Breast epithelium (tissue), 4 donors: ENCODE measurements around the gene MTCP1. TPM values are rescaled to one million over a fixed set of nuclear protein-coding genes. Genes with fewer than 3 reads are reported as not detected.
A peak's percentile ranks its signal among the peaks of the same experiment; 100 is the strongest.

Source experiments
- DNase-seq, 2 donors: peaks; one replicate each; pipeline ENCODE4 v3.0.0-alpha.2; 2019; ENCODE audit warnings: low spot score in 2 of 2
- H3K27ac ChIP-seq, 2 donors: fragments of 200-600 bp; sonication (generic) in 1 of 2; one replicate each; pipeline ENCODE4 v1.5.1; 2016 to 2019; ENCODE audit warnings: mild to moderate bottlenecking in 1 of 2
- H3K27me3 ChIP-seq, 2 donors: fragments of 200-600 bp; sonication (generic) in 1 of 2; one replicate each; pipeline versions ENCODE4 v1.5.1 to v1.6.0; 2017 to 2019; ENCODE audit warnings: control low read depth in 1 of 2, mild to moderate bottlenecking in 1 of 2
- H3K36me3 ChIP-seq: fragments of 200-600 bp; one replicate; pipeline ENCODE4 v1.5.1; 2019
- H3K4me1 ChIP-seq, 2 donors: fragments of 200-600 bp; sonication (generic); one replicate each; pipeline ENCODE4 v1.5.1; 2016 to 2019; ENCODE audit warnings: control low read depth in 1 of 2
- H3K4me3 ChIP-seq, 3 donors: fragments of 200-600 bp; sonication (generic); 1 replicate in 2 of 3; 2 replicates in 1 of 3; pipeline ENCODE4 v1.5.1; 2016 to 2019; ENCODE audit warnings: mild to moderate bottlenecking in 3 of 3, moderate library complexity in 2 of 3
- H3K9me3 ChIP-seq, 2 donors: fragments of 200-600 bp; sonication (generic) in 1 of 2; one replicate each; pipeline ENCODE4 v1.5.1; 2016 to 2019; ENCODE audit warnings: control low read depth in 1 of 2
- POLR2A ChIP-seq: fragments of 450-650 bp; IDR thresholded peaks from one replicate; pipeline ENCODE4 v1.6.1; 2016; ENCODE audit warnings: antibody characterized with exemption, mild to moderate bottlenecking, moderate library complexity
- POLR2AphosphoS5 ChIP-seq, 3 donors: sonication (generic); formaldehyde crosslinking; IDR thresholded peaks; one replicate each; pipeline ENCODE4 v1.6.1; 2017; ENCODE audit warnings: antibody characterized with exemption in 3 of 3
- intact Hi-C: fragments of 100-400 bp; cut with DNase I; formaldehyde crosslinking; loops from one replicate; pipeline ENCODE4 v1.15.1; 2023; ENCODE audit warnings: low total_unique reads
- total RNA-seq, 3 donors: library from RNA; depleted of rRNA; stranded (reverse); fragments of >200 nt; gene quantifications; one replicate each; pipeline ENCODE4 v1.1.0, GENCODE V29; 2016
- TF ChIP-seq, protein P1 (sequence below), 3 donors: fragments of 450-650 bp; IDR thresholded peaks; one replicate each; pipeline ENCODE4 v1.5.1; 2016 to 2017; ENCODE audit warnings: antibody characterized with exemption in 3 of 3, mild to moderate bottlenecking in 3 of 3, moderate library complexity in 3 of 3

The MTCP1 gene, protein sequence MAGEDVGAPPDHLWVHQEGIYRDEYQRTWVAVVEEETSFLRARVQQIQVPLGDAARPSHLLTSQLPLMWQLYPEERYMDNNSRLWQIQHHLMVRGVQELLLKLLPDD
- 1 to 10 TPM; 1.8 to 3.2 (median 2.3) TPM for total RNA-seq

DNA sequence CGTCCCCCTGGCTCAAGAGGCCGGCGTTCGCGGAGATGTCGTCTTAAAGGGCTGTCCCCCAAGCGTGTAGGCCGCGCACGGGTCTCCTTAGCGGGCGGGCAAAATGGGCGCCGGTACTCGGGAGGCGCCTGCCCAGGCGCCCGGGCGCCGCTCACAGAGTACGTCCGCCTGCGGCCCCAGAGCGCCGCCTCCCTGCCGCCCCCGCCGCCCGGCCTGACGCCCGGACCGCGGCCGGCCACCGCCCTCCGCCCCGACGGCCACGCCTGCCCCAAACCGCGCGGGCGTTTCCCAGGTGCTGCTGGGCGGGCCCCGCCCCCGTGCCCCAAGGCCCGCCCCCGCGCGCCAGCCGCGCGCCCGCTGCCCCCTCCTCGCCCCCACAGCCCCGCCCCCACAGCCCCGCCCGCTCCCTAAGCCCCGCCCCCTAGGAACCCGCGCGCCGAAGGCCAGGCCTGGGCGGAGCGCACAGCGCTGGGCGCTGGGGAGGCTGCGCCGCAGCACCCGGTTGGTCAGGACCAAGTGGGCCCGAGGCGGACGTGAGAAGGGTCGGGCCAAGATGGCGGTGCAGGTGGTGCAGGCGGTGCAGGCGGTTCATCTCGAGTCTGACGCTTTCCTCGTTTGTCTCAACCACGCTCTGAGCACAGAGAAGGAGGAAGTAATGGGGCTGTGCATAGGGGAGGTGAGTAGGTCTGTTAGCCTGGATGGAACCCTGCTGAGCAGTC, at the start of gene MTCP1, which contains the start of the genes BRCC3 and CMC4:
MTCP1 (minus strand) TSS at position 162 of the 719 bp plus-strand sequence. CDS start 5,126 bp downstream, outside the sequence.
BRCC3 (plus strand) TSS at position 534 of the 719 bp plus-strand sequence; CDS start at position 554, 20 bp downstream.
CMC4 (minus strand) TSS at position 162 of the 719 bp plus-strand sequence. CDS start 7,113 bp downstream, outside the sequence.
- Histone ChIP-seq H3K4me3 (peak within 1 kb of the TSS; percentile 54 to 78 (median 57)), H3K36me3 (no peaks in the 10 kb centered on the region), H3K9me3 (no peaks in the 10 kb centered on the region), H3K27ac (peak within 1 kb of the TSS; percentile 81 to 89), H3K27me3 (no peaks in the 10 kb centered on the region), H3K4me1 (no peaks in the 10 kb centered on the region)
- peak; percentile 36 for TF ChIP-seq POLR2A
- TF ChIP-seq, protein P1, sequence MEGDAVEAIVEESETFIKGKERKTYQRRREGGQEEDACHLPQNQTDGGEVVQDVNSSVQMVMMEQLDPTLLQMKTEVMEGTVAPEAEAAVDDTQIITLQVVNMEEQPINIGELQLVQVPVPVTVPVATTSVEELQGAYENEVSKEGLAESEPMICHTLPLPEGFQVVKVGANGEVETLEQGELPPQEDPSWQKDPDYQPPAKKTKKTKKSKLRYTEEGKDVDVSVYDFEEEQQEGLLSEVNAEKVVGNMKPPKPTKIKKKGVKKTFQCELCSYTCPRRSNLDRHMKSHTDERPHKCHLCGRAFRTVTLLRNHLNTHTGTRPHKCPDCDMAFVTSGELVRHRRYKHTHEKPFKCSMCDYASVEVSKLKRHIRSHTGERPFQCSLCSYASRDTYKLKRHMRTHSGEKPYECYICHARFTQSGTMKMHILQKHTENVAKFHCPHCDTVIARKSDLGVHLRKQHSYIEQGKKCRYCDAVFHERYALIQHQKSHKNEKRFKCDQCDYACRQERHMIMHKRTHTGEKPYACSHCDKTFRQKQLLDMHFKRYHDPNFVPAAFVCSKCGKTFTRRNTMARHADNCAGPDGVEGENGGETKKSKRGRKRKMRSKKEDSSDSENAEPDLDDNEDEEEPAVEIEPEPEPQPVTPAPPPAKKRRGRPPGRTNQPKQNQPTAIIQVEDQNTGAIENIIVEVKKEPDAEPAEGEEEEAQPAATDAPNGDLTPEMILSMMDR (IDR thresholded peaks at IDR 0.05), result no peak
- peak in 2 of 3 donors; percentile 20 to 23 for TF ChIP-seq POLR2AphosphoS5 (IDR thresholded peaks at IDR 0.05)
- peak; percentile 62 to 72 for DNase-seq
- intact Hi-C loops, result no loop called here

DNA sequence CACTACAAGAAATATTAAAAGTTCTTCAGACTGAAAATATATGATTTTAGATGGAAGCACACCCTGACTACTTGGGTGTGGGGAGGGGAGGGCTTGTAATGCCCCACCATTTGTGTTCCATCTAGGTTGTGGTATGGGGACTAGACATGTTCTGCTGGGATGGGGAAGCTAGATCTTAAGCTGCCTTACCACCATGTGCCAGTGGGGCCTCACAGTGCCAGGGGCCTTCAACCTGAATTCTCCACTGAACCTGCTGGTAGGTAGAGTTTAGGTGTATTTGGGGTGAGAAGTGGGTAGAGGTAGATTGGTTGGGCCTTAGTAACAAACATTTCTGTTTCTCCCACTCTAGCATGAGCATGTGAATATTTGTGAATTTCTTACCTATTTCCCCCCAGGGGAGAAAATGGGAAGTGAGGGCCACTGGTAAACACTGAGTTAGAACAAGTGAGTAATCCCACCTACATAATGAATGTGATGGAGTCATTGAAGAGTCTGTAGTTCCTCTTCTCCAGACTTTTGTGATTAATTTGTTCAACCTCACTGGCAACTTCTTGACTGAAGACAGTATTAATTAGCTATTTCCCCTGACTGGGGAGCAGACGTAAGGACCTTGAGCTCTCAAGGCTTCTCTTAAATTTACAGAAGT, 44.4 kb upstream of the MTCP1 start:
- H3K4me3 ChIP-seq, result no peak overlapping the region
- DNase-seq, result no peak
- no peaks in the 10 kb centered on the region for H3K4me1 ChIP-seq
- H3K27ac ChIP-seq, result no peak overlapping the region
- intact Hi-C loops, result no loop called here
- peaks cover 0 to 10% of the 10 kb centered on the region in 2 donors for H3K9me3 ChIP-seq
- H3K36me3 ChIP-seq, result no peaks in the 10 kb centered on the region
- no peak for TF ChIP-seq POLR2A
- TF ChIP-seq, protein P1 (IDR thresholded peaks at IDR 0.05), result no peak
- TF ChIP-seq POLR2AphosphoS5 (IDR thresholded peaks at IDR 0.05), result no peak
- H3K27me3 ChIP-seq, result no peaks in the 10 kb centered on the region

DNA sequence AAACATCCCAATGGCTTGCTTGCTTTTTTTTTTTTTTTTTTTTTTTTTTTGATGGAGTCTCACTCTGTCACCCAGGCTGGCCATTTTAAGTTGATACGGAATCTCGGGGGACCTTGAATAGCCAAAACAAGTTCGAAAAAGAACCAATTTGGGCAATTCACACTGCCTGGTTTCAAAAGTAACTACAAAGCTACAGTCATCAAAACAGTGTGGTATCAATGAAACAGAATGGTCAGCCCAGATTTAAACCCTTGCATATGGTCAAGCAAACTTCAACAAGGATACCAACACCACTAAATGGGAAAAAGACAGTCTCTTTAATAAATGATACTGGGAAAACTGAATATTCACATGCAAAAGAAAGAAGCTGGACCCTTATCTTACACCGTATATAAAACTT, 42.2 kb upstream of the MTCP1 start:
- TF ChIP-seq, protein P1 (IDR thresholded peaks at IDR 0.05), result no peak
- TF ChIP-seq POLR2AphosphoS5 (IDR thresholded peaks at IDR 0.05) (no peak), POLR2A (no peak)
- Histone ChIP-seq H3K27me3 (no peaks in the 10 kb centered on the region), H3K4me3 (no peak overlapping the region), H3K9me3 (peaks cover 0 to 10% of the 10 kb centered on the region in 2 donors), H3K4me1 (no peaks in the 10 kb centered on the region), H3K36me3 (no peaks in the 10 kb centered on the region), H3K27ac (no peak overlapping the region)
- intact Hi-C loops, result no loop called here
- DNase-seq, result no peak

- TF ChIP-seq POLR2AphosphoS5 (IDR thresholded peaks at IDR 0.05) (no peak), POLR2A (no peak)
- TF ChIP-seq, protein P1 (IDR thresholded peaks at IDR 0.05), result no peak
- no peak overlapping the region for H3K4me3 ChIP-seq
- H3K9me3 ChIP-seq, result peaks cover 0 to 10% of the 10 kb centered on the region in 2 donors
- H3K27ac ChIP-seq, result no peak overlapping the region
- no peaks in the 10 kb centered on the region for H3K36me3 ChIP-seq
- no peaks in the 10 kb centered on the region for H3K4me1 ChIP-seq
- intact Hi-C loops, result no loop called here
- DNase-seq, result no peak
- H3K27me3 ChIP-seq, result no peaks in the 10 kb centered on the region
Observed at GRCh38 chrX:155112171-155112570, 41.2 kb upstream of the MTCP1 start.

DNA sequence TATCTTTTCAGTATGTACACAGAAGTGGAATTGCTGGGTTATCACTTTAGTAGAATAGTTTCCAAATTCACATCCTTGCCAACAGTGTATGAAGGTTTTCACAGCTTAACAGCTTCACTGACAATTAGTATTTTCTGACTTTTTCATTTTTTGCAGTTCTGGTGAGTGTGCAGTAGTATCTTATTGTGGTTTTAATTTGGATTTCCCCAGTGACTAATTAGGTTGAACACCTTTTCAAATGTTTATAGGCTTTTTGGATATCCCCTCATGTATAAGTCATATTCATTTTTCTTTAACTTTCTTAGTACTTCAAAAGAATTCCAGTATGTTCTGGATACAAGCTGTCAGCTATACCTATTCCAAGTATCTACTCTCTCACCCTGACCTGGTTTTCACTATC, 37.5 kb upstream of the MTCP1 start:
- TF ChIP-seq POLR2AphosphoS5 (IDR thresholded peaks at IDR 0.05), result no peak
- TF ChIP-seq, protein P1 (IDR thresholded peaks at IDR 0.05), result no peak
- TF ChIP-seq POLR2A, result no peak
- H3K9me3 ChIP-seq, result peaks cover 0 to 10% of the 10 kb centered on the region in 2 donors
- H3K27me3 ChIP-seq, result no peaks in the 10 kb centered on the region
- DNase-seq, result no peak
- no peaks in the 10 kb centered on the region for H3K36me3 ChIP-seq
- H3K4me1 ChIP-seq, result no peaks in the 10 kb centered on the region
- H3K4me3 ChIP-seq, result no peak overlapping the region
- no peak overlapping the region for H3K27ac ChIP-seq
- intact Hi-C loops, result no loop called here
